HL-60 (cell line): Measurements from ENCODE around the gene SLC30A10.
"Not testable (repeated sequence)": the region's sequence is repeated elsewhere in the genome, so short reads cannot be mapped to it uniquely, and the experiment has no call there.

ENCODE experiments used
- CTCF ChIP-seq: IDR thresholded peaks from one replicate; pipeline ENCODE4 v1.5.1; 2011; ENCODE audit warnings: low read length, control low read depth, inconsistent platforms; ENCODE audit not compliant: insufficient read depth
- POLR2AphosphoS5 ChIP-seq: IDR thresholded peaks from 2 replicates; pipeline ENCODE4 v1.6.1; 2012; ENCODE audit warnings: low read depth
- REST ChIP-seq: IDR thresholded peaks from 2 replicates; pipeline ENCODE4 v1.6.1; 2012; ENCODE audit warnings: low read depth; ENCODE audit not compliant: insufficient replicate concordance

- TF ChIP-seq CTCF, REST, POLR2AphosphoS5: not testable (repeated sequence)
These were observed 36.5 kb downstream of the SLC30A10 start for GRCh38 chr1:219891846-219892245.
